IMR-90 (cell line): ENCODE results near the gene ZDHHC17.

Source experiments
- BHLHE40 ChIP-seq: fragments of 150-350 bp; IDR thresholded peaks from 2 replicates; pipeline ENCODE4 v1.6.1; 2016; ENCODE audit warnings: mild to moderate bottlenecking, low read depth, low read length
- CTCF ChIP-seq: conservative IDR thresholded peaks from 2 replicates; pipeline ENCODE4 v1.5.1; 2012; ENCODE audit warnings: mild to moderate bottlenecking, low read depth, low read length, improper control_type of control experiment
- ELK1 ChIP-seq: fragments of 150-350 bp; IDR thresholded peaks from 2 replicates; pipeline ENCODE4 v1.6.1; 2016; ENCODE audit warnings: low read depth, mild to moderate bottlenecking, low read length, moderate library complexity, borderline replicate concordance
- MAFK ChIP-seq: IDR thresholded peaks from 2 replicates; pipeline ENCODE4 v1.6.1; 2012; ENCODE audit warnings: low read depth, low read length, improper control_type of control experiment
- MAZ ChIP-seq: IDR thresholded peaks from 2 replicates; pipeline ENCODE4 v1.6.1; 2012; ENCODE audit warnings: low read depth, mild to moderate bottlenecking, low read length, improper control_type of control experiment, moderate library complexity, borderline replicate concordance
- NFE2L2 ChIP-seq: fragments of 150-350 bp; IDR thresholded peaks from 2 replicates; pipeline ENCODE4 v1.6.1; 2016; ENCODE audit warnings: low read depth, mild to moderate bottlenecking, low read length
- POLR2A ChIP-seq: IDR thresholded peaks from 2 replicates; pipeline ENCODE4 v1.6.1; 2012; ENCODE audit warnings: mild to moderate bottlenecking, low read depth, low read length
- RFX5 ChIP-seq: IDR thresholded peaks from 2 replicates; pipeline ENCODE4 v1.8.0; 2012; ENCODE audit warnings: low read depth, mild to moderate bottlenecking, low read length, moderate library complexity
- SMC3 ChIP-seq: fragments of 150-350 bp; IDR thresholded peaks from 2 replicates; pipeline ENCODE4 v1.6.1; 2016; ENCODE audit warnings: low read depth, mild to moderate bottlenecking, antibody characterized with exemption, low read length, moderate library complexity
- USF2 ChIP-seq: fragments of 150-350 bp; IDR thresholded peaks from 2 replicates; pipeline ENCODE4 v1.6.1; 2017; ENCODE audit warnings: mild to moderate bottlenecking, antibody characterized with exemption, low read length, low read depth

- TF ChIP-seq CTCF = no peak
- TF ChIP-seq RFX5 = no peak
- no peak for TF ChIP-seq ELK1
- no peak for TF ChIP-seq POLR2A
- no peak for TF ChIP-seq NFE2L2
- no peak for TF ChIP-seq MAZ
- TF ChIP-seq MAFK = no peak
- TF ChIP-seq BHLHE40 = no peak
- TF ChIP-seq USF2 = no peak
- no peak for TF ChIP-seq SMC3
Measured at GRCh38 chr12:76782526-76782925, 18.6 kb downstream of the ZDHHC17 start.
